ENCODE results near the gene GPR6. TPM values are rescaled to one million over a fixed set of nuclear protein-coding genes. Genes with fewer than 3 reads are reported as not detected.

Gene GPR6
- total and polyA plus RNA-seq, 2 of the 8 experiments (the other 6 are each of a cell fraction or from before 2014, with no cell fraction given): 0.18 to 0.37 TPM

DNA sequence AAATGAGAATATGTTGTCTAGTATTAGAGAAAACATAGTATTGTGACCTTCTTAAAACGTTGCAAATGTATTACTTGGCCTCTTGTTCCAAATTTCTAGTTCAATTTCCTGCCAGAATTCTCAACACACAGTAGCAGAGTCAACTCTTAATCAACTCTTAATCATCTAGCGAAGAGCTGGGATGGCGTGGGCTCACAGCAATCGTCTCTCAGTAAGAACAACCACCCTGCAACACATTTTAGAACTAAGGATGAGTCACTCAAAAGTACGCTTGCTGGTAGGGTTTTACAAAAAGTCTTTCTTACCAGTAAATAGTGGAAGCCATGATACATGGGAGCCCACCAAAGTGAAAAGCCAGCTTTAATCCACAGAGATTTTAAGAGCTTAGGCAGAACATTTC is 24.6 kb downstream of the GPR6 start:
- H3K4me2 ChIP-seq (ENCODE audit: insufficient read depth in 1 of 2, low read depth in 2 of 2, low read length in 2 of 2): no peak overlapping the region
- no peak overlapping the region for H3K56ac ChIP-seq (replicated peaks; ENCODE audit: insufficient read length, low read depth, low read length)
- no peak overlapping the region for H3K14ac ChIP-seq (ENCODE audit: insufficient read length)
- no peak overlapping the region for H4K8ac ChIP-seq (ENCODE audit: extremely low read depth, insufficient read depth, low read length)
- H2AFZ ChIP-seq (ENCODE audit: low read length): no peak overlapping the region
- H3K27ac ChIP-seq (ENCODE audit: low read depth, low read length): no peak overlapping the region
- no peak overlapping the region for H2BK20ac ChIP-seq (ENCODE audit: low read length)
- no peaks in the 10 kb centered on the region for H3K79me1 ChIP-seq (ENCODE audit: low read depth, low read length)
- no peaks in the 10 kb centered on the region for H3K36me3 ChIP-seq (ENCODE audit: control insufficient read depth in 2 of 4, insufficient read depth in 4 of 4, low read length in 3 of 4)
- H4K20me1 ChIP-seq (replicated peaks in 1 of 2; ENCODE audit: control insufficient read depth in 1 of 2, insufficient read depth in 2 of 2, low read length in 2 of 2): no peaks in the 10 kb centered on the region
- no peak overlapping the region for H2BK5ac ChIP-seq (ENCODE audit: low read depth, low read length)
- H2BK120ac ChIP-seq (replicated peaks; ENCODE audit: low read depth, low read length): no peak overlapping the region
- 94% methylated on average over 5 of the region's 5 CpGs; no CpG with 5 or more reads in 1 of the 2 experiments for WGBS, 2 experiments (ENCODE audit: extremely low coverage in 1 of 2, insufficient coverage in 1 of 2, insufficient read length in 1 of 2, insufficient replicate concordance in 2 of 2, low coverage in 1 of 2, low lambda C conversion rate in 2 of 2, missing lambda C conversion rate in 1 of 2)
- no peak overlapping the region for H3K9ac ChIP-seq (replicated peaks in 1 of 4; ENCODE audit: extremely low read depth in 1 of 4, low read depth in 3 of 4, low read length in 3 of 4)
- no peak overlapping the region for H2BK12ac ChIP-seq (ENCODE audit: low read depth, low read length)
- no peaks in the 10 kb centered on the region for H3K4me1 ChIP-seq (replicated peaks in 1 of 4; ENCODE audit: control insufficient read depth in 3 of 4, insufficient read depth in 4 of 4, low read length in 3 of 4)
- no peak overlapping the region for H2BK15ac ChIP-seq (ENCODE audit: low read length)
- no peak for FAIRE-seq
- DNase-seq (ENCODE audit: low read depth in 1 of 2, low spot score in 2 of 2): no peak
- ChIA-PET CTCF (ENCODE audit: partially characterized antibody) (interaction anchor here (0.8 to 2.8 kb wide), 3 partner anchors 8 to 169 kb away, joined by 3 to 16 read pairs (median 3); no protein-coding TSS in a partner anchor), POLR2A (ENCODE audit: partially characterized antibody) (no interaction called here)
- no peaks in the 10 kb centered on the region for H3K79me2 ChIP-seq (ENCODE audit: control insufficient read depth in 1 of 2, insufficient read depth in 2 of 2, low read length in 2 of 2)
- no peak overlapping the region for H3K23ac ChIP-seq (ENCODE audit: insufficient read length)
- H2AK5ac ChIP-seq (ENCODE audit: low read depth, low read length): no peak overlapping the region
- H3K4me3 ChIP-seq (ENCODE audit: extremely low read depth in 1 of 4, insufficient read depth in 2 of 4, low read depth in 3 of 4, low read length in 4 of 4): no peak overlapping the region
- H3K27me3 ChIP-seq (replicated peaks in 1 of 4; ENCODE audit: control insufficient read depth in 3 of 4, extremely low read depth in 1 of 4, insufficient read depth in 3 of 4, low read length in 3 of 4): peaks cover 0 to under 1% (median 0%) of the 10 kb centered on the region in 4 experiments; a peak in 1 of 7 replicates
- no peaks in the 10 kb centered on the region for H3K9me3 ChIP-seq (ENCODE audit: insufficient read depth in 2 of 2, low read depth in 1 of 2, low read length in 1 of 2)
- H3K4ac ChIP-seq (replicated peaks; ENCODE audit: insufficient read length, low read depth, low read length): no peak overlapping the region
- H3K18ac ChIP-seq (ENCODE audit: extremely low read depth, low read length): no peak overlapping the region
- no peak overlapping the region for H4K5ac ChIP-seq (ENCODE audit: insufficient read length, low read depth, low read length)
- H3K23me2 ChIP-seq (ENCODE audit: low read depth, low read length): no peaks in the 10 kb centered on the region
- H4K91ac ChIP-seq (replicated peaks; ENCODE audit: insufficient read length, low read length): no peak overlapping the region
- TF ChIP-seq YY1 (IDR thresholded peaks at IDR 0.05; ENCODE audit: low read depth, low read length) (no peak), GABPA (IDR thresholded peaks at IDR 0.05; ENCODE audit: borderline replicate concordance, insufficient read depth, low read length) (no peak), TEAD4 (IDR thresholded peaks at IDR 0.05; ENCODE audit: low read depth, low read length) (no peak), TAF7 (optimal IDR thresholded peaks at IDR 0.05; ENCODE audit: borderline replicate concordance, low read depth, low read length) (no peak), MAFK (IDR thresholded peaks at IDR 0.05; ENCODE audit: low read depth, low read length) (no peak), NANOG (IDR thresholded peaks at IDR 0.05; ENCODE audit: insufficient read depth, low read depth, low read length, poor library complexity, severe bottlenecking) (no peak), SAP30 (IDR thresholded peaks at IDR 0.05; ENCODE audit: insufficient read depth, insufficient replicate concordance, low read length) (no peak), CTBP2 (IDR thresholded peaks at IDR 0.05; ENCODE audit: borderline replicate concordance, insufficient read depth, insufficient read length, low read length) (no peak), POLR2A (IDR thresholded peaks at IDR 0.05; ENCODE audit: control extremely low read depth in 1 of 2, low read depth in 2 of 2, low read length in 2 of 2) (no peak), SIRT6 (IDR thresholded peaks at IDR 0.05; ENCODE audit: low read length) (no peak), EZH2 (IDR thresholded peaks at IDR 0.05; ENCODE audit: low read depth, low read length, severe bottlenecking) (no peak), SRF (IDR thresholded peaks at IDR 0.05; ENCODE audit: low read depth, low read length) (no peak), BRCA1 (IDR thresholded peaks at IDR 0.05; ENCODE audit: low read depth, low read length) (no peak), POU5F1 (IDR thresholded peaks at IDR 0.05; ENCODE audit: low read depth, low read length) (no peak), GTF2F1 (IDR thresholded peaks at IDR 0.05; ENCODE audit: borderline replicate concordance, low read depth, low read length) (no peak)

Data from H1 (cell line).